Measurements from ENCODE around the gene IER5.

GRCh38 chr1:181091309-181092040 lies 3.0 kb downstream of the IER5 start:
- TF ChIP-seq SRSF9 (IDR thresholded peaks at IDR 0.05; ENCODE audit: borderline replicate concordance, insufficient read depth, low read depth, low read length, poor library complexity, severe bottlenecking) (no peak), FOXO1 (CRISPR knock-in tag; IDR thresholded peaks at IDR 0.05) (no peak), NFE2L2 (IDR thresholded peaks at IDR 0.05; ENCODE audit: low read length) (no peak), CTCF (CRISPR knock-in tag; IDR thresholded peaks at IDR 0.05) (no peak), EP300 (IDR thresholded peaks at IDR 0.05; ENCODE audit: low read depth in 2 of 2, low read length in 2 of 2) (no peak), EP300 (CRISPR knock-in tag; IDR thresholded peaks at IDR 0.05; ENCODE audit: borderline replicate concordance) (no peak), PLRG1 (conservative IDR thresholded peaks at IDR 0.05) (no peak)
